ENCODE measurements around the gene BCAS3.

GRCh38 chr17:61296058-61296457 lies 618.4 kb downstream of the BCAS3 start:
- TF ChIP-seq CTCF (IDR thresholded peaks at IDR 0.05 in 4 of 5, conservative IDR thresholded peaks at IDR 0.05 in 1 of 5), result no peak
- no peak for TF ChIP-seq POLR2A (IDR thresholded peaks at IDR 0.05)
